Keratinocyte (primary cell): Measurements from ENCODE around the gene SAMD4A.

Experiments
- EZH2 ChIP-seq: IDR thresholded peaks from one replicate; pipeline ENCODE4 v1.6.1; 2012; ENCODE audit warnings: inconsistent platforms, mild to moderate bottlenecking, low read length, moderate library complexity
- TF ChIP-seq, protein P1 (sequence below), 3 experiments: IDR thresholded peaks in 1 of 3; conservative IDR thresholded peaks in 1 of 3; optimal IDR thresholded peaks in 1 of 3; 2 replicates in 2 of 3; 3 replicates in 1 of 3; pipeline versions ENCODE3 to v1.5.1; 2011; ENCODE audit warnings: low read length in 3 of 3, mild to moderate bottlenecking in 3 of 3, moderate library complexity in 2 of 3, control low read depth in 1 of 3, inconsistent platforms in 1 of 3; ENCODE audit not compliant: insufficient read depth in 2 of 3; ENCODE audit errors: extremely low read depth in 1 of 3

DNA sequence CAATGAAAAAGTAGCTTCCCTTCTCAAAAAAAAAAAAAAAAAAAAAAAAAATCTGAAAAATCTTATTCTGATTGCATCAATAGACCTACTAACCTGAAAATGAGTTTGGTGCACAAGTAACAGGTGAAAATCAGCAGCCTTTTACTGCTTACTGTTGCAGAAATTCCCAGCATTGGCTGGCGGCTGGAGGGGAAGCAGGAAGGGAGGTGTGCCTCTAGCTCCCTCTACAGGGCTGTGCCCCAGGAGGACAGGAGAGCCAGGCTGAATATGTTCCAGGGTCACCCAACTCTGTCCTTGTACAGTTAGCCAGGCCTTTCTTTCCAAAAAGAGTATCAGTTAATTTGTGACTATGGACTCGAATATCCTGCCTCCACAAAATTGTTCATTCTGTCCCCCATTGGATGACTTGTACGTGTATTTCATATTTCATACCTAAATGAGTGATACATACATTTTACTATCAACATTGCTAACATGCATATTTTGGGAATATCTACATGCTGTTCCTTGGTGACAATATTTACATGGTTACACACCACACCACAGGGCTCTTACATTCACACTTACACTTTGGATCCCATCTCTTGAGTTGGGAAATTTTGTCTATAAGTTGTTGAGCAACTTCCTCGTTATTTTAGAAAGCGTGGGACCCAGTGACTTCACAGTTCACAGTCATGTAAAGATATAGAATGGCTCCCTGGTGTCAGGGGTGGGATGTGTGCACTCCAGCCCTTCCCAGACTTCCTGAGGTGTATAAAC, 124.8 kb downstream of the SAMD4A start:
- TF ChIP-seq, protein P1, sequence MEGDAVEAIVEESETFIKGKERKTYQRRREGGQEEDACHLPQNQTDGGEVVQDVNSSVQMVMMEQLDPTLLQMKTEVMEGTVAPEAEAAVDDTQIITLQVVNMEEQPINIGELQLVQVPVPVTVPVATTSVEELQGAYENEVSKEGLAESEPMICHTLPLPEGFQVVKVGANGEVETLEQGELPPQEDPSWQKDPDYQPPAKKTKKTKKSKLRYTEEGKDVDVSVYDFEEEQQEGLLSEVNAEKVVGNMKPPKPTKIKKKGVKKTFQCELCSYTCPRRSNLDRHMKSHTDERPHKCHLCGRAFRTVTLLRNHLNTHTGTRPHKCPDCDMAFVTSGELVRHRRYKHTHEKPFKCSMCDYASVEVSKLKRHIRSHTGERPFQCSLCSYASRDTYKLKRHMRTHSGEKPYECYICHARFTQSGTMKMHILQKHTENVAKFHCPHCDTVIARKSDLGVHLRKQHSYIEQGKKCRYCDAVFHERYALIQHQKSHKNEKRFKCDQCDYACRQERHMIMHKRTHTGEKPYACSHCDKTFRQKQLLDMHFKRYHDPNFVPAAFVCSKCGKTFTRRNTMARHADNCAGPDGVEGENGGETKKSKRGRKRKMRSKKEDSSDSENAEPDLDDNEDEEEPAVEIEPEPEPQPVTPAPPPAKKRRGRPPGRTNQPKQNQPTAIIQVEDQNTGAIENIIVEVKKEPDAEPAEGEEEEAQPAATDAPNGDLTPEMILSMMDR (optimal IDR thresholded peaks at IDR 0.05 in 1 of 3, IDR thresholded peaks at IDR 0.05 in 1 of 3, conservative IDR thresholded peaks at IDR 0.05 in 1 of 3; ENCODE audit: extremely low read depth in 1 of 3, insufficient read depth in 2 of 3, low read length in 3 of 3): peak; percentile 88 to 97 (median 97)
- TF ChIP-seq EZH2: no peak
